Measurements from ENCODE around the gene COPS3.

DNA sequence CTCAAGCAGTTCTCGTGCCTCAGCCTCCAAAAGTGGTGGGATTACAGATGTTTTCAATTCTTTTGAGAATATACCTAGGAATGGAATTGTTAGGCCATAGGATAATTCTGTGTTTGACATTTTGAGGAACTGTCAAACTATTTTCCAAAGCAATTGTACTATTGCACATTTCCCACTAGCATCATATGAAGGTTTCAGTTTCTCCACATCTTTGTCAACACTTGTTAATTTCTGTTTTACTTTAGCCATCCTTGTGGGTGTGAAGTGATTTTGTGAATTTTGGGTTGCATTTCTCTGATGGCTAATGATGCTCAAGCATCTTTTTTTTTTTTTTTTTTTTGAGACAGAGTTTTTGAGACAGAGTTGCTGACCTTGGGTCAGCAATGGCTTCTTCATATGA is 28.3 kb upstream of the COPS3 start:
- TF ChIP-seq TOX (CRISPR knock-in tag; IDR thresholded peaks at IDR 0.05; ENCODE audit: borderline replicate concordance) (no peak), ZFP30 (CRISPR knock-in tag; IDR thresholded peaks at IDR 0.05) (no peak), TCF4 (CRISPR knock-in tag; IDR thresholded peaks at IDR 0.05; ENCODE audit: borderline replicate concordance) (no peak), RARB (CRISPR knock-in tag; IDR thresholded peaks at IDR 0.05) (no peak), ZNF8 (CRISPR knock-in tag; IDR thresholded peaks at IDR 0.05) (no peak), ZNF565 (CRISPR knock-in tag; conservative IDR thresholded peaks at IDR 0.05; ENCODE audit: low read depth) (no peak), SNAI2 (CRISPR knock-in tag; IDR thresholded peaks at IDR 0.05) (no peak), CSDC2 (CRISPR knock-in tag; IDR thresholded peaks at IDR 0.05) (no peak), PPARA (CRISPR knock-in tag; IDR thresholded peaks at IDR 0.05; ENCODE audit: borderline replicate concordance) (no peak), ZNF70 (CRISPR knock-in tag; IDR thresholded peaks at IDR 0.05) (no peak), ESRRG (CRISPR knock-in tag; IDR thresholded peaks at IDR 0.05) (no peak), ZFP3 (CRISPR knock-in tag; IDR thresholded peaks at IDR 0.05) (no peak)
- TF ChIP-seq, protein P1, sequence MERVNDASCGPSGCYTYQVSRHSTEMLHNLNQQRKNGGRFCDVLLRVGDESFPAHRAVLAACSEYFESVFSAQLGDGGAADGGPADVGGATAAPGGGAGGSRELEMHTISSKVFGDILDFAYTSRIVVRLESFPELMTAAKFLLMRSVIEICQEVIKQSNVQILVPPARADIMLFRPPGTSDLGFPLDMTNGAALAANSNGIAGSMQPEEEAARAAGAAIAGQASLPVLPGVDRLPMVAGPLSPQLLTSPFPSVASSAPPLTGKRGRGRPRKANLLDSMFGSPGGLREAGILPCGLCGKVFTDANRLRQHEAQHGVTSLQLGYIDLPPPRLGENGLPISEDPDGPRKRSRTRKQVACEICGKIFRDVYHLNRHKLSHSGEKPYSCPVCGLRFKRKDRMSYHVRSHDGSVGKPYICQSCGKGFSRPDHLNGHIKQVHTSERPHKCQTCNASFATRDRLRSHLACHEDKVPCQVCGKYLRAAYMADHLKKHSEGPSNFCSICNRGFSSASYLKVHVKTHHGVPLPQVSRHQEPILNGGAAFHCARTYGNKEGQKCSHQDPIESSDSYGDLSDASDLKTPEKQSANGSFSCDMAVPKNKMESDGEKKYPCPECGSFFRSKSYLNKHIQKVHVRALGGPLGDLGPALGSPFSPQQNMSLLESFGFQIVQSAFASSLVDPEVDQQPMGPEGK (CRISPR knock-in tag; IDR thresholded peaks at IDR 0.05; ENCODE audit: borderline replicate concordance): no peak
- TF ChIP-seq, protein P2, sequence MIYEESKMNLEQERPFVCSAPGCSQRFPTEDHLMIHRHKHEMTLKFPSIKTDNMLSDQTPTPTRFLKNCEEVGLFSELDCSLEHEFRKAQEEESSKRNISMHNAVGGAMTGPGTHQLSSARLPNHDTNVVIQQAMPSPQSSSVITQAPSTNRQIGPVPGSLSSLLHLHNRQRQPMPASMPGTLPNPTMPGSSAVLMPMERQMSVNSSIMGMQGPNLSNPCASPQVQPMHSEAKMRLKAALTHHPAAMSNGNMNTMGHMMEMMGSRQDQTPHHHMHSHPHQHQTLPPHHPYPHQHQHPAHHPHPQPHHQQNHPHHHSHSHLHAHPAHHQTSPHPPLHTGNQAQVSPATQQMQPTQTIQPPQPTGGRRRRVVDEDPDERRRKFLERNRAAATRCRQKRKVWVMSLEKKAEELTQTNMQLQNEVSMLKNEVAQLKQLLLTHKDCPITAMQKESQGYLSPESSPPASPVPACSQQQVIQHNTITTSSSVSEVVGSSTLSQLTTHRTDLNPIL (CRISPR knock-in tag; IDR thresholded peaks at IDR 0.05; ENCODE audit: low read depth): no peak
